ENCODE measurements around the gene GOLIM4. TPM values are rescaled to one million over a fixed set of nuclear protein-coding genes. Genes with fewer than 3 reads are reported as not detected.
"Not testable (repeated sequence)": the region's sequence is repeated elsewhere in the genome, so short reads cannot be mapped to it uniquely, and the experiment has no call there.

The GOLIM4 gene
- not detected for polyA plus RNA-seq (2012; ENCODE audit: insufficient read depth, insufficient read length)

GRCh38 chr3:168095611-168096209 lies at the start of gene GOLIM4:
GOLIM4 (minus strand) TSS chr3:168095924; CDS start chr3:168095285, 639 bp downstream.
- no peak within 1 kb of the TSS for H3K4me3 ChIP-seq (ENCODE audit: low read length)
- no peak for DNase-seq (ENCODE audit: low read depth, low spot score)

- no peak for DNase-seq (ENCODE audit: low read depth, low spot score)
- no peak overlapping the region for H3K4me3 ChIP-seq (ENCODE audit: low read length)
Measured at GRCh38 chr3:168141405-168141998, 45.8 kb upstream of the GOLIM4 start.

GRCh38 chr3:168139947-168140346 lies 44.2 kb upstream of the GOLIM4 start:
- no peak overlapping the region for H3K4me3 ChIP-seq (ENCODE audit: low read length)
- no peak for DNase-seq (ENCODE audit: low read depth, low spot score)

GRCh38 chr3:168138421-168138820 lies 42.7 kb upstream of the GOLIM4 start:
- H3K4me3 ChIP-seq (ENCODE audit: low read length), result no peak overlapping the region
- DNase-seq (ENCODE audit: low read depth, low spot score), result no peak

GRCh38 chr3:168134931-168135330 lies 39.2 kb upstream of the GOLIM4 start:
- no peak overlapping the region for H3K4me3 ChIP-seq (ENCODE audit: low read length)
- DNase-seq (ENCODE audit: low read depth, low spot score), result no peak

GRCh38 chr3:168130250-168130649 lies 34.5 kb upstream of the GOLIM4 start:
- not testable (repeated sequence) for DNase-seq (ENCODE audit: low read depth, low spot score); H3K4me3 ChIP-seq (ENCODE audit: low read length)

- DNase-seq (ENCODE audit: low read depth, low spot score); H3K4me3 ChIP-seq (ENCODE audit: low read length): not testable (repeated sequence)
Measured at GRCh38 chr3:168128463-168128862, 32.7 kb upstream of the GOLIM4 start.

- DNase-seq (ENCODE audit: low read depth, low spot score), result no peak
- H3K4me3 ChIP-seq (ENCODE audit: low read length), result no peak overlapping the region
Measured at GRCh38 chr3:168127466-168127865, 31.7 kb upstream of the GOLIM4 start.

- H3K4me3 ChIP-seq (ENCODE audit: low read length), result no peak overlapping the region
Measured at GRCh38 chr3:168124791-168125190, 29.1 kb upstream of the GOLIM4 start.

GRCh38 chr3:168124291-168124690 lies 28.6 kb upstream of the GOLIM4 start:
- no peak overlapping the region for H3K4me3 ChIP-seq (ENCODE audit: low read length)

More at GRCh38 chr3:168124791-168125190, 29.1 kb upstream of the GOLIM4 start:
- no peak for DNase-seq (ENCODE audit: low read depth, low spot score)

GRCh38 chr3:168123201-168124176 lies 27.8 kb upstream of the GOLIM4 start:
- DNase-seq (ENCODE audit: low read depth, low spot score), result no peak

More at GRCh38 chr3:168124291-168124690, 28.6 kb upstream of the GOLIM4 start:
- no peak for DNase-seq (ENCODE audit: low read depth, low spot score)

GRCh38 chr3:168121184-168122017 lies 25.7 kb upstream of the GOLIM4 start:
- no peak for DNase-seq (ENCODE audit: low read depth, low spot score)
- no peak overlapping the region for H3K4me3 ChIP-seq (ENCODE audit: low read length)

More at GRCh38 chr3:168123201-168124176, 27.8 kb upstream of the GOLIM4 start:
- H3K4me3 ChIP-seq (ENCODE audit: low read length), result no peak overlapping the region

- H3K4me3 ChIP-seq (ENCODE audit: low read length), result no peak overlapping the region
- DNase-seq (ENCODE audit: low read depth, low spot score), result no peak
Measured at GRCh38 chr3:168117853-168118313, 22.2 kb upstream of the GOLIM4 start.

- DNase-seq (ENCODE audit: low read depth, low spot score), result no peak
- no peak overlapping the region for H3K4me3 ChIP-seq (ENCODE audit: low read length)
Measured at GRCh38 chr3:168117059-168117458, 21.3 kb upstream of the GOLIM4 start.

- no peak for DNase-seq (ENCODE audit: low read depth, low spot score)
- H3K4me3 ChIP-seq (ENCODE audit: low read length), result no peak overlapping the region
Measured at GRCh38 chr3:168116279-168116678, 20.6 kb upstream of the GOLIM4 start.

GRCh38 chr3:168113848-168114247 lies 18.1 kb upstream of the GOLIM4 start:
- no peak for DNase-seq (ENCODE audit: low read depth, low spot score)
- H3K4me3 ChIP-seq (ENCODE audit: low read length), result no peak overlapping the region

GRCh38 chr3:168112894-168113293 lies 17.2 kb upstream of the GOLIM4 start:
- no peak for DNase-seq (ENCODE audit: low read depth, low spot score)
- H3K4me3 ChIP-seq (ENCODE audit: low read length), result no peak overlapping the region

- no peak overlapping the region for H3K4me3 ChIP-seq (ENCODE audit: low read length)
- DNase-seq (ENCODE audit: low read depth, low spot score), result no peak
Measured at GRCh38 chr3:168104361-168104760, 8.6 kb upstream of the GOLIM4 start.
